DMS114 treated with DMSO at 0.1 percent for 48 hours (cell line): ENCODE results near the gene LRRC27.

Experiments
- DNase-seq: peaks from one replicate; lab custom pipeline; 2025; ENCODE audit not compliant: unreplicated experiment; lab: John Stamatoyannopoulos, UW

The LRRC27 gene

GRCh38 chr10:132399117-132400035, 67.4 kb downstream of the LRRC27 start:
- no peak for DNase-seq

DNA sequence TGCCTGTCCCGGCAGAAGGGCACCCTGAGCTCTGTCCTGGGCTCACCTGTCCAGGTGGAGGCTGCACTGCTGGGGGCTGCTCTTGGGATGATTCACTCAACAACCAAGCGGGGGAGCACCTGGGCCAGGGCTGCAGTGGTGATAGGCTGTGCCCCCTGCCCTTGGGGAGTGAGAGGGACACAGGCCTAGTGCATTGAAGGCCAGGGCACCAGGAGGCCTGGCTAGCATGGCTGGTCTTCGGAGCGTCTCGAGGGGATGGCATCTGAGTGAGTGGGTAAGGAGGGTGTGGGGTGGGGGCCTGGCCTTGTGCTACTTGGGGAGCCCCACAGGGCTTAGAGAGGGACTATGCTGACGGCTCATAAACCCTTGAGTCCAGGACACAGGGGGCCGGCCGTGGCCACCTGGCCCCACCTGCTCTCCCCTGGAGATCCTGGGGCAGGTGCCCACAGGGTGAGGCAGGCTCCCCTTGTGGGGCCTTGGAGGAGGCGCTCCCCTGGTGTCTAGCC, 68.1 kb downstream of the LRRC27 start:
- DNase-seq: no peak

GRCh38 chr10:132400547-132401151, 68.7 kb downstream of the LRRC27 start:
- DNase-seq: no peak

DNA sequence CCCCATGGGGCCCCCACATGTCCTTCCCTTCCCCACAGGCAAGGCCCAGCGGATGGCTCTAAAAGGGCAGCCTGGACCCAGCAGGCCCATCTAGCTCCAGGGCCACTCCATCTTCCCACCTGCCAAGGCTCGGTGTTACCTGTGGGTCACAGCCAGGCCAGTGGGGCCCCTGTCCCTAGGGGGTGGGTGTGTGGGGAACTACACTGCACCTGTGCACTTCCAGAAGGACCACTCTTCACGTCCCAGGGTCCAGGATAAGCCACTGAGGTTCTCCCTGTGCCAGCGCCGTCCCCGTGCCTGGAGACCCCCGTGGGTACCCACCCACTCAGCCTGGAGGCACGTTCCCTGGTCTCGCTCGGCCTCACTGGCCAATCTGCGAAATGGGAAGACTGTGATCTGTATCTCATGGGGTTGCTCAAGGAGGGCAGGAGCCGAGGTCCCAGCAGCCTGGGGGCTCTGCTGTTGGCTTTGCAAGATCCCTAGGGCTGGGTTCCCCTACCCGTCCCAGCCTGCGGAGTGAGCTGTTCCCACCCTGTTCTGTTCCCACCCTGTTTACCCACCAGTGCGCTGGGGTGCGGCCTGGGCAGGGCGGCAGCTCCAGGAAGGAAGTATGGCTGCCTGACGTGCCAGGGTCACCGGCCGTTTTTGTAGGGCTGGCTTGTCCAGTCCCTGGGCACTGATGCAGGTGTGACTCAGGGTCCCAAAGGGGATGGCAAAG, 69.6 kb downstream of the LRRC27 start:
- no peak for DNase-seq

DNA sequence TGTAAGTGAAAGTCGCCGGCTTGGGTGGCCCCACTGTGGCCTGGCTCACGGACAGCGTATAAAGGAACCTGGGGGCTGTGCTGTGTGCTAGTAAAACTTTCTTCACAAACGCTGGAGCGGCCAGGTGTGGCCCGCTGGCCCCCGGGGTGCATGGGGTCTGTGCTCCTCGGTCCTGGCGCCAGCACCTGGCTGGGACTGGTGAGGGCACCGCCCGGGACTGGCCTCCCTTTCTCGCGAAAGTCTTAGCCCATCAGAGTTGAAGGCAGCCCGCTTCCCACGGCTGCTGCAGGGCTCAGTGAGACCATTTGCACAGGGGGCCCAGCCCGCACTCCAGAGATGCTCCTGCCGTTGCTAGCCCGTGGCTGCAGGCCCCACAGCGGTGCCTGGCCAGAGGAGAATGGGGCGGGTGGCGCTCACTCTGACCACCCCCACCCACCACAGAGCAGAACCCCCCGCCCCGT, 70.8 kb downstream of the LRRC27 start:
- no peak for DNase-seq

DNA sequence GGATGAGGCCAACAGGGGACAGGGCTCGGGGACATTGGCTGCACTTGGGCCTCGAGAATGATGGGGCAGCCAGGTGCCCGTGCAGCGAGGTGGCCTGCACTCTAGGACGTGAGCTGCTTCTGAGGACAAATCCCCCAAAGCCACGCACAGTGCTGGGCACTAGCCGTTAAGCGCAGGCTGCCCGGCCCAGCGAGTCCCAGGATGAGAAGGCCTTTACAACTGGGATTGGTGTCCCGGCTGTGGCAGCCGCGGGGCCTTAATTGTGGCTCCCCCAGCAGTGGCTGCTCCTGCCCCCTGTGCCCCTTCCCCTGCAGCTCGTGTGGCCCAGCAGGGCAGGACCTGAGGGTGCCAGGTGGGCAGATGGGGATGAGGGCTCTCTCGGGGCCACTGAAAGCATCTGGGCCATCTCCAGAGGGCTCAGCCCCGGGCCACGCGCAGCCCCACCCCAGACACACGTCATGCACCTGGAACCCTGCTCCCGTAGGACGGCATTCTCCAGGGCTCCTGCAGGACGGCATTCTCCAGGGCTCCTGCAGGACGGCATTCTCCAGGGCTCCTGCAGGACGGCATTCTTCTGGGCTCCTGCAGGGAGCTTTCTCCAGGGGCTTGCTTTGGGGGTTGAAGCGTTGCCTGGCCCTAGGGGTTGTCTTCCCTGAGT, 71.6 kb downstream of the LRRC27 start:
- DNase-seq: no peak

- DNase-seq: no peak
Measured at GRCh38 chr10:132404169-132404880, 72.3 kb downstream of the LRRC27 start.

GRCh38 chr10:132404911-132405462, 73.0 kb downstream of the LRRC27 start:
- DNase-seq: no peak

- no peak for DNase-seq
Measured at GRCh38 chr10:132405463-132405991, 73.5 kb downstream of the LRRC27 start.

DNA sequence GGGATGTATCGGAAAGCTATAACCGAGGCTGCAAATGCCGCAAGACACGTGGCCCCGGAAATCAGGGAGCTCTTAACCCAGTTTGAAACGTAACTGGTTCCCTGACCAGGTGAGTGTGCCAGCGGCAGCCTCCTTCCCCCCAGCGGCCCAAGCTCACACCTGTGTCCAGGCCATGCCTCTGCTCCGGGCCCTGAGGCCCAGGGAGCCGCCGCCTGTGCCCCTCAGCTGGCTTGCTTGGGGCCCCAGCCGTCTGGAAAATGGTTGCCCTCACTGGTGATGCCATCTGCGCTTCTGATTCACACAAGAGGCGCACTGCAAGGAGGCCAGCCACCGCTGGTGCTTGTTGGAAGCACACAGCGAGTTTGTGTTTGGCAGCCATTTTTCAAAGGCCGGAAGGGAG, 74.2 kb downstream of the LRRC27 start:
- DNase-seq: no peak

DNA sequence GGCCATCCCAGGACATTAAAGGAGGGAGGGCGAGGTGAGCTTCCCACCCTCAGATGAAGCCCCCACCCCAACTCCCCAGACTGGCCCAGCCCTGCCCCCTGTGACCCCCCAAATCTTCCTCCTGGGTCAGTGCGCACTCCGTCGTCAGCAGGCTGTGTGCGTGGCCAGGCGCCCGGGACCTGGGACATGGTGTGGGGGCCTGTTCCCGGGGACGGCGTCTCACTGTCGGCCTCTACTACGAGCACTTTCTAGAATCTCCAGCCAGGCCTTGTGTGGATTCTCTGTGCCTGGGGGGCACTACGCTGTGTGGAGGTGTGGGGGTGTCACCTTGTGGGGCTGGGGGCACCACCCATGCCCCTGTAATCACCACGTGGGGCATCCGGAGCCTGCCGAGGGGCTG, 74.8 kb downstream of the LRRC27 start:
- DNase-seq: no peak

DNA sequence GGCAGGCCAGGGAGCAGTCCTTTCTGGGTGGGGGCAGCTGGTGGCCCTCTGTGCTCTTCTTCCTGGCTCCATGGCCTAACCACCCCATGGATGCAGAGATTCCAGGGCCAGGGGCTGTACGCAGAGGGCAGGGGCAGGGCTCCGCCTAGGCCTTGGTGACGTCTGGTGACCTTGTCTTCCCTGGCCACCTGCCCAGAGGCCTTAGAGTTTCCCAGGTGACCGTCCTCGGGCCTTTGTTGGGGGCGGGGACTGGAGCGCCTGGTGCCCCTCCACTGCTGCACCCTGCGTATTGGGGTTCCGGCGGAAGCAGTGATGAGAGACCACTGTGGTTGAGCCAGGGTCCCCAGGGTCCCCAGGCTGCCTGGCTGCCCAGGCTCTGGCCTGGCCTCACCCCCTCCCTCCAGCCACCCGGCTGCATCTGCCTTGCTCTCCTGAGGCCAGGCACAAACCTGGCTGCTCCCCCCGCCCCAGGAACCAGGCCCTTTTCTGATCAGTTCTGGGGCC, 75.3 kb downstream of the LRRC27 start:
- no peak for DNase-seq

DNA sequence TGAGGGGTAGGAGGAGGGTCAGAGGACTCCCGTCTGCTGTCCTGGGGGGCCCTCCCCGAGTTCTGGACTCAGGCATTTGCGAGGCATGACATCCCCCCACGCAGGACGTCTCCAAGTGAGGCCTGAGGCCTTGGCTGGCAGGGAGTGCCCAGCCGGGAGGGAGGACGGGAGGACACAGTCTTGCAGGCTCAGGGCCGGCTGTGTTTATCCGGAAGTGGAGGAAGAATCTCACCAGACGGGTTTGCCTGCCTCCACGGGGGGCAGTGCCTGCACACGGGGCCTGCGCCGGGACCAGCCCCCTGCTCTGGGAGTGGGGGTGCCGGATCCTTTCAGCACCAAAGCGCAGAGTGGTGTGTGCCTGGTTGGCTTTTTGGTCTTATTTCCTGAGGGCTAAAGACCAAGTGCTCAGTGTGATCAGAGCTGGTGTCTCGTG, 75.9 kb downstream of the LRRC27 start:
- no peak for DNase-seq

DNA sequence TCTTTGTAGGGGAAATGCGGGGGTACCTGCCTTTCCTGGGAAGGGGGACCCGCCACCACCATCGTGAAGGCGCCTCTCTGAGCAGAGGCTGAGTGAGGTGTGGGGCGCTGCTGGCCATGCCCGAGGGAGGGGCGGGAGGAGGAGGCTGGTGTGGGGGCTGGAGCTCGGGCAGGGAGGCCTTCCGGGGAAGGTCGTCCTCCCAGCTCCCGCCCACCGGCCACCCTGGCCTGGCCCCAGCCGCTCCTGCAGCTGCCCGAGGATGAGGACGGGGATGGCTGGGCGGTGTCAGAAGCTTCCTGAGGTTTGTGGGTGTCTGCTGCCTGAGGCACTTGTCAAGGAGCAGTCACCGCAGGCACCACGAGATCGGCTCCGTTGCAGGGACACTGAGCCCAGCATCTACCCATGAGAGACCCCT, 76.4 kb downstream of the LRRC27 start:
- no peak for DNase-seq

- DNase-seq: no peak
Measured at GRCh38 chr10:132408823-132409666, 77.1 kb downstream of the LRRC27 start.

DNA sequence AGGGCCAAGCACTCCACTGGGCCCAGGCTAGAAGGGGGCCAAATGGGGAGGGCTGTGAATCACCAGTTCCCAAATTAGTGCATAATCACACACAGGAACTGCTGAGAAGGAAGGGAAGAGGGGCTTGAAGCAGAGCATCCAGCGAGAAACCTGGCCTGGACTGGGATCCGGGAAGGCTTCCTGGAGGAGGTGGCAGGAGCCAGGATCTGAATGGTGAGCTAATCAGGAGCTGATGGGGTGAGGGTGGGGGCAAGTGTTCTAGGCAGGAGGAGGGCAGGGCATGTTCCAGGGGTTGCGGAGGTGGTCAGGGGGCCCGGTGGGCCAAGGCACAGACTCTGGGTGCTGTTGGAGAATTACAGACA, 77.7 kb downstream of the LRRC27 start:
- no peak for DNase-seq

DNA sequence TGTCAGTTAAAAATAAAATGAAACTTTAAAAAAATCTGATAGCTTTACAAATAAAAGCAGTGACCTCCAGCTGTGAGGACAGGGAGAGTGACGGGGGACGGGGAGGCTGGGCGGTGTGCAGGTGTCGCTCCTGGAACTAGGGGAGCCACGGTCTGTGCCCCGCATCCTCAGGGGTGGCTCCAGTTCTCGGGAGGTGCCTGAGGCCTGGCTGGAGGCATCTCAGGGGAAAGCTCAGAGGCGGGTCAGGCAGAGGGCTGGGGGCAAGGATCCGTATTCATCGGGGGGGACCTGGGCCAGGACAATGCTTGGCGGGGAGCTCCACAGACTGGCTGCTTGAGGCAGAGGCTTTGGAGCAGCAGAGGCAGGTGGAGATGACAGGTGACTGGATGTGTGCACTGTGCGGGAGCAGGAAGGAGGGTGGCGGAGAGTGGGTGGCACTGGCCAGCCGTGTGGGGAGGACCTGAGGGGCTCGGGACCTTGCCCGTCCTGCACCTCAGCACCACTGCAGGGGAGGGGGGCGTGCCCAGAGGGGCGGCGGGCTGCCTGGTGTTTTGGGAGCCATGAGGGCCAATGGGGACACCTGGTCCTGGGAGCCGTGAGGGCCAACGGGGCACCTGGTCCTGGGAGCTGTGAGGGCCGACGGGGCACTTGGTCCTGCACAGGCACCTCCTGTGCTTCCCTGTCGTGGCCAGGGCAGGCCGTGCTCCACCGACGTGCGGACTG, 78.2 kb downstream of the LRRC27 start:
- no peak for DNase-seq
